CD4-positive, alpha-beta T cell treated with Interleukin-15 for 1 hour (primary cell): ENCODE measurements around the gene HFE.
"Not testable (repeated sequence)": the region's sequence is repeated elsewhere in the genome, so short reads cannot be mapped to it uniquely, and the experiment has no call there.

Source experiments
- DNase-seq: peaks from one replicate; pipeline ENCODE4 v3.0.0-alpha.2; 2020

HFE gene

DNA sequence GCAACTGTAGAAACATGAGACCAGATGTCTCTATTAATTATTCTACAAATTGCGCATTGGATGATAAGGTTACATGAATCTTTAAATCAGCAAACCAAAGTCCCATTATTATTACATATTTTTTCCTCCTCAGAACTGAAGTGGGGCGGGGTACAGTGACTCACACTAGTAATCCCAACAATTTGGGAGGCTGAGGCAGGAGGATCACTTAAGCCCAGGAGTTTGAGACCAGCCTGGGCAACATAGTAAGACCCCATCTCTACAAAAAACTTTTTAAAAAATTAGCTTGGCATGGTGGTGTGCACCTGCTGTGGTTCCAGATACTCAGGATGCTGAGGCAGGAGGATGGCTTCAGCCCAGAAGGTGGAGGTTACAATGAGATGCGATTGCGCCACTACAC is 29.0 kb downstream of the HFE start:
- DNase-seq = no peak

- no peak for DNase-seq
These were observed 31.8 kb downstream of the HFE start for GRCh38 chr6:26118999-26119398.

DNA sequence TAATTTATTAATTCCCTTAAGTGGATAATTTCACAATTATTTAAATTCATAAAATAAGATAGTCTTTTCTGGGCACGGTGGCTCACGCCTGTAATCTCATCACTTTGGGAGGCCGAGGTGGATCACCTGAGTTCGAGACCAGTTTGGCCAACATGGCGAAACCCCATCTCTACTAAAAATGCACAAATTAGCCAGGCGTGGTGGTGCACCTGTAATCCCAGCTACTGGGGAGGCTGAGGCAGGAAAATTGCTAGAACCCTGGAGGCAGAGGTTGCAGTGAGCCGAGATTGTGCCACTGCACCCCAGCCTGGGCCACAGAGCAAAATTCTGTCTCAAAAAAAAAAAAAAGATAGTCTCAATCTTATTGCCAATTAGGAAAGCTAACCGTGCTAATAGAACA is 32.9 kb downstream of the HFE start:
- DNase-seq = not testable (repeated sequence)

DNA sequence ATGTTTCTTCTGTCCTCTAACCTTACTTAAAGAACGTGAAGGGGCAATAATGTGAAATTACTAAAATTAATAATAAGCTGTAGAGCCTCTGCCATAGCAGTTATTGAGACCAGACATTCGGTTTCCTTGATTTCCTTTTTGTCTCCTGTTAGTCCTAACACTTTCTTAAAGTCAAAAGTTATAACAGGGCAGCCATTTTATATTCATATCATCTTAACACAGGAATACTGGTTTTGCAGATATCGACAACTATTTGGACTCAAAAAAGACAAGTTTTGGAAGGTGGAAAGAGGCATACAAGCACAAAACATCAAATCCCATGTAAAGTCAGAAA is 33.5 kb downstream of the HFE start:
- DNase-seq = no peak

DNA sequence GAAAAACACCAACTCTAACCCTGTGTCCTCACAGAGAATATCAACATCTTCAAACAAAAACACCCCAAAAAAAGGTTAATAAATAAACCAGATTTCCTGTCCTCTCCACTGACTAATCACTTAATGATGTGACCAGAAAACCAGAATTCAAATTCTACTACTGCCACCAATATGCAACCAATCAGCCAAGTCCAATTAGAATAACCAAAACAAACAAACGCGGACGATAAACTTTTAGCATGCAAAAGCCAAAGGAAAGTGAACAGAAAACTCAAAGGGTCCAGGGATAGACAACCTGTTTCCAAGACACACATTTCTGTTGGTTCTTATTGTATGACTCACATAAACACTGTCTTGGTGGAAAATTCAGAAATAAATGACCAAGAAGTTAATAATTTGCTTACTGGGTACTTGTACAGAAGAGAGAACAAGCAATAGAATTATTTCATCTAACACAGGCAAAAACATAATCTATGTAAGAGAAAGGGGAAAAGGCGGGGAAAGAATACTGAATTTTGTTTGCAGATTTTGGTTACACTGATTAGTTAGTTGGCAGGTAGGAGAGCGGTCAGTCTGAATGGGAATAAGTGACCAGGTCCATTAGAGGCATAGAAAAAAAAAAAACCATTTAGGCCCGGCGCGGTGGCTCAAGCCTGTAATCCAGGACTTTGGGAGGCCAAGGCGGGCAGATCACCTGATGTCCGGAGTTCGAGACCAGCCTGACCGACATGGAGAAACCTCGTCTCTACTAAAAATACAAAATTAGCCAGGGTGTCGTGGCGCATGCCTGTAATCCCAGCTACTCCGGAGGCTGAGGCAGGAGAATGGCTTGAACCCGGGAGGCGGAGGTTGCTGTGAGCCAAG is 34.1 kb downstream of the HFE start:
- DNase-seq = no peak

DNA sequence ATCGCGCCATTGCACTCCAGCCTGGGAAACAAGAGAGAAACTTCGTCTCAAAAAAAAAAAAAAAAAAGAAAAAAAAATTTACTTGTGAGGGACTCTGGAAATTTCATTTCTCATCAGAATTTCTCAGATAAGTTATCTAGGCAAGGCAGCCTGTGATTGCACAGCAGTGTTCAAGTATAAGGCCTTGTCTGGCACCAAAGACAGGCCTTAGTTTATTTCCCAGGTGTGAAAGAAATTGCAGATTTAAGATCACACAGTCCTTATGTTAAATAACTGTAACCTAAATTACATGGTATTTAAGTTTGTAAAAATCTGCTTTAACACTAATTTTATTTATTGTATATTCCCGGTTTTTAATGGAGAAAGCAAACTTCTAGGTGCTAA is 34.8 kb downstream of the HFE start:
- DNase-seq = no peak

- no peak for DNase-seq
These were observed 35.2 kb downstream of the HFE start for GRCh38 chr6:26122402-26122792.

GRCh38 chr6:26122793-26123674 is 35.8 kb downstream of the HFE start:
- DNase-seq = peak; percentile 98

DNA sequence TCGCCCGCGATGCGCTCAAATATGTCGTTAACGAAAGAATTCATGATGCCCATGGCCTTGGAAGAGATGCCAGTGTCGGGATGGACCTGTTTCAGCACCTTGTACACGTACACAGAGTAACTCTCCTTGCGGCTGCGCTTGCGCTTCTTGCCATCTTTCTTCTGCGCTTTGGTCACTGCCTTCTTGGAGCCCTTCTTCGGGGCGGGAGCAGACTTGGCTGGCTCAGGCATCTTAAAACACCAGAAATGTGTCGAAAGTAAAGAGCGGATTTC is 36.4 kb downstream of the HFE start:
- DNase-seq = no peak

DNA sequence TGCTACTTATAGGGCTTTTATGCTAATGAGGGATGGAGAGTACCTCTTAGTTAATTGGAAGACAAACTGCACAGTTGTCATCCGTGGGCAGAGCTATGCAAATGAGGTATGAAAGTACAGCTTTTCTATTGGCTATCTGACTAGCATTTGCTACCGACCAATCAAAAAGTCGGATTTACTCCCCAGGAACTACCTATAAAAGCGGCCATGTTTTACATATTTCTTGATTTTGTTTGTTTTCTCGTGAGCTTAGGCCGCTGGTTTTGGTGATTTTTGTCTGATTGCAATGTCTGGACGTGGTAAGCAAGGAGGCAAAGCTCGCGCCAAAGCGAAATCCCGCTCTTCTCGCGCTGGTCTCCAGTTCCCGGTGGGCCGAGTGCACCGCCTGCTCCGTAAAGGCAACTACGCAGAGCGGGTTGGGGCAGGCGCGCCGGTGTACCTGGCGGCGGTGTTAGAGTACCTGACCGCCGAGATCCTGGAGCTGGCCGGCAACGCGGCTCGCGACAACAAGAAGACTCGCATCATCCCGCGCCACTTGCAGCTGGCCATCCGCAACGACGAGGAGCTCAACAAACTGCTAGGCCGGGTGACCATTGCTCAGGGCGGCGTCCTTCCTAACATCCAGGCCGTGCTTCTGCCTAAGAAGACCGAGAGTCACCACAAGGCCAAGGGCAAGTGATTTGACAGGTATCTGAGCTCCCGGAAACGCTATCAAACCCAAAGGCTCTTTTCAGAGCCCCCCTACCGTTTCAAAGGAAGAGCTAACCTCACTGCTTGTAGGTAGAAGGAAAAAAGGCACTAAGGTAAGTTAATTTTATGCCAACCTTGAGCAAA is 36.9 kb downstream of the HFE start:
- peak; percentile 94 for DNase-seq

- DNase-seq = no peak
These were observed 37.8 kb downstream of the HFE start for GRCh38 chr6:26124781-26125685.

GRCh38 chr6:26126394-26127235 is 39.4 kb downstream of the HFE start:
- DNase-seq = no peak

DNA sequence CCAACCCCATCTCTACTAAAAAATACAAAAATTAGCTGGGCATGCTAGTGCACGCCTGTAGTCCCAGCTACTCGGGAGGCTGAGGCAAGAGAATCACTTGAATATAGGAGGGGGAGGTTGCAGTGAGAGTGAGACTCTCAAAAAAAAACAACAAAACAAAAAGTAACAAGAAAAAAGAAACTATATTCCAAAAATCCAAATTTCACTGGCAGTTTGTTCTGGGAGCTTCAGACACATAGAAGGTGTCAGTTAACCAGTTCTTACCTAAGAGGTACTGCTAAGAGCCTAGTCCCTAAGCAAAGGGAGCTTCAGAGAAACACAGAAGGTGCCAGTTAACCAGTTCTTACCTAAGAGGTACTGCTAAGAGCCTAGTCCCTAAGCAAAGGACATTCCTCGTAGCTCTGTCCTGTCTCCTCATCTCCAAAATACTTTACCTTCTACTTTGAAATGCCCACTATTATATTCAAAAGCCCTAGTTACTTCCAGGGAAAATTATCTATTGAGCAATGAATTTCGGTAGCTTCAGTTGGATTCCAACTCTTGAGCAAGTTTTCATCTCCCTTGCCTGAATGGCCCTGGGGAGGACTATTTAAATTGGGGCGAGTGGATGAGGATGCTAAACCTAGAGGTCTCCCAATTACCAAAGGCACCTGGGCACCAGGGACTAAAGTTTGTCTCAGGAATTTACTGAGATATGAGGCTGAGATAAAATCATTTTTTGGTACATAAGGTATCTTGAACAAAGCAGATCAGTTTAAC is 41.0 kb downstream of the HFE start:
- no peak for DNase-seq

DNA sequence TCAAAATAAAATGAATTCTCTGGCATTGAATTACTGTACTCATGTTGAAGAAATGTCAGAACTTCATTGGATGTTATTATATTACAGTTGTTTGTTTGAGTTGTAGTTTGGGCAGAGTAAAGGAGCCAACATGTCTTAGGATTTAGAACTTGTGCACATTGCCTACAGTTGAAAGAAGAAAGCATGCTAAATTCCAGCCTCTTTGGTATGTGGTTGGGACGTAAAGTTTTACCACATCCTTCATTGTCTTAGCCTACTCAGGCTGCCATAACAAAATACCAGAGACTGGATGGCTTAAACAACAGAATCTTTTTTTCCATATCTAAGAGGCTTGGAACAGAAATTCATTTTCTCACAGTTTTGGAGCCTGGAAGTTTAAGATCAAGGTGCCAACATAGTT is 42.4 kb downstream of the HFE start:
- DNase-seq = no peak

- no peak for DNase-seq
These were observed 43.5 kb downstream of the HFE start for GRCh38 chr6:26130581-26131249.

GRCh38 chr6:26131618-26132017 is 44.4 kb downstream of the HFE start:
- no peak for DNase-seq

GRCh38 chr6:26133730-26134129 is 46.5 kb downstream of the HFE start:
- DNase-seq = no peak

GRCh38 chr6:26136321-26136720 is 49.1 kb downstream of the HFE start:
- no peak for DNase-seq

DNA sequence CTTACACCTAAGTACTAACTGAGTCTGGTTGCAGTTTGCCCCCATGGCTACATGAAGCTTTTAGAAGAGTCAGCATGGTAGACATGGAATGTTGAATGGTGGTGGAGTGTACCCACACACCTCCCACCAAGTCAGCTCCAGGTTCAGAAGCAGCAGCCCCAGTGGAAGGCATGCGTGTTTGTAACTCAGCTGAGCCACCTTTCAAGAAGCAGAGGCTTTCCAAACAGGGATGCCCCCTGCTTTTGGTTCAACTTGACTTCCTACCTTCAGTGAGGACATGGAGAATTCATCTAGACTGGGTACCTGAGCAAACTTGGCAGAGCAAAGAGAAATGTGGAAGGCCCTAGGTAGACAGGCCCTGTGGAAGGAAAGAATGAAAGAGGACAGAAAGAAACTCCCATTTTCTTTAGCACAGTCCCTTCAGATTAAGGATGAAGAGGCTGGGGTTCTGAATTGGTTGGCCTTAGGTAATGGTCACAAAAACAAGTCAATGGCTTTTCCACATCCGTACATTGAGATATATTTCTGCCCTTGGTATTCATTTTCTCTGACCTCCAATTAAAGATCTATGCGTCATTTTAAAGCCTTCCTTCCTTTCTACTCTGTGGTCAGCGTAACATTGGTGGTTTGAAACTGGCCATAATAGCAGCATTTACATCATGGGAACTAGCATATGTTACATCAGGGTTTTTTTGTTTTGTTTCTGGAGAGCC is 53.2 kb downstream of the HFE start:
- no peak for DNase-seq

GRCh38 chr6:26140967-26141294 is 53.7 kb downstream of the HFE start:
- DNase-seq = no peak
